Glomerular visceral epithelial cell (primary cell): Measurements from ENCODE around the gene DAD1.
A peak's percentile ranks its signal among the peaks of the same experiment; 100 is the strongest.
"Not testable (repeated sequence)": the region's sequence is repeated elsewhere in the genome, so short reads cannot be mapped to it uniquely, and the experiment has no call there.

Experiments used
- DNase-seq: peaks from one replicate; pipeline ENCODE4 v3.0.0-alpha.2; 2016; ENCODE audit errors: extremely low spot score

The DAD1 gene

DNA sequence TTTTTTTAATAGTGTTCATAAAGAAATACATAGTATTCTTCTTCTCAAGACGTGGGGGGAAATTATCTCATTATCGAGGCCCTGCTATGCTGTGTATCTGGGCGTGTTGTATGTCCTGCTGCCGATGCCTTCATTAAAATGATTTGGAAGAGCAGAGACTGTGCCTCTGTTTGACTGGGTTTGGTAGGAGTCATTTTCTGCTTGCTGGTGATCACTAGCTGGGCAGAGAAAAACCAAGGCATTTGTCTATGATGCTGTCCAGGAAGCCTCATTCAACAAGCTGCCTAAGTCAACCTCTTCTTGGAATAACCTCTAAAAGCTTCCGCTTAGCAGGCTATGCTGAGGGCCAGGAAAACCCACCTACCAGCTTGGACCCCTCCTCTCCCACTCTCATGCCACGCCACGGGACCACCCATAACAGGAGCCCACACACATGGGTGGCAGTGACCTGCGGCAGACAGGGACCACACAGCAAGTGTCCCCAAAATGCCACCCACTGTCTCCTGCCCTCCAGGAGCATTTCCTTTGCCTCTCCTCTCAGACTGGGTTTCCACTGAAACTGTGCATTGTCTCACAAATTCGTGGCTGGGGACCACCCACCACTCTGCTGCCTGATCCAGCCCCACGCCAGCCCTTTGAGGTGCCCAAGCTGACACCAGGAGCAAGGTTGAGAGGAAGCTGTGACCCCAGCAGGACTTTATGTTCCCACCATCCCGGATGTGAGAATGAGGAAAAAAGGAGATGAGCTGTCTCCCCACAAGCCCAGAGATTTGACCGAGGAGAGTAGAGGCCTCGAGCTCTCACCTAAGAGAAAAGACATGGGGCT, 36.8 kb downstream of the DAD1 start:
- no peak for DNase-seq

DNA sequence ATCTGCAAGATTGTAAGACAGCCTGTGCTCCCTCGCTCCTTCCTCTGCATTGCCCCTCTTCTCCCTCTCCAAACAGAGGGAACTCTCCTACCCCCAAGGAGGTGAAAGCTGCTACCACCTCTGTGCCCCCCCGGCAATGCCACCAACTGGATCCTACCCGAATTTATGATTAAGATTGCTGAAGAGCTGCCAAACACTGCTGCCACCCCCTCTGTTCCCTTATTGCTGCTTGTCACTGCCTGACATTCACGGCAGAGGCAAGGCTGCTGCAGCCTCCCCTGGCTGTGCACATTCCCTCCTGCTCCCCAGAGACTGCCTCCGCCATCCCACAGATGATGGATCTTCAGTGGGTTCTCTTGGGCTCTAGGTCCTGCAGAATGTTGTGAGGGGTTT, 37.4 kb downstream of the DAD1 start:
- DNase-seq: no peak

DNA sequence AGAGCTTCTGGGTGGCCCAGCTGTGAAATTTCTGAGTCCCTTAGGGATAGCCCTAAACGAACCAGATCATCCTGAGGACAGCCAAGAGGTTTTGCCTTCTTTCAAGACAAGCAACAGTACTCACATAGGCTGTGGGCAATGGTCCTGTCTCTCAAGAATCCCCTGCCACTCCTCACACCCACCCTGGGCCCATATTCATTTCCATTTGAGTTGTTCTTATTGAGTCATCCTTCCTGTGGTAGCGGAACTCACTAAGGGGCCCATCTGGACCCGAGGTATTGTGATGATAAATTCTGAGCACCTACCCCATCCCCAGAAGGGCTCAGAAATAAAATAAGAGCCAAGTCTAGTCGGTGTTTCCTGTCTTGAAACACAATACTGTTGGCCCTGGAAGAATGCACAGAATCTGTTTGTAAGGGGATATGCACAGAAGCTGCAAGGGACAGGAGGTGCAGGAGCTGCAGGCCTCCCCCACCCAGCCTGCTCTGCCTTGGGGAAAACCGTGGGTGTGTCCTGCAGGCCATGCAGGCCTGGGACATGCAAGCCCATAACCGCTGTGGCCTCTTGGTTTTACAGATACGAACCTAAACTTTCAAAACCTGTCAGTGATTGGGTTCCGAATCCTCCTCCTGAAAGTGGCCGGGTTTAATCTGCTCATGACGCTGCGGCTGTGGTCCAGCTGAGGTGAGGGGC, 38.9 kb downstream of the DAD1 start:
- peak; percentile 45 for DNase-seq

DNA sequence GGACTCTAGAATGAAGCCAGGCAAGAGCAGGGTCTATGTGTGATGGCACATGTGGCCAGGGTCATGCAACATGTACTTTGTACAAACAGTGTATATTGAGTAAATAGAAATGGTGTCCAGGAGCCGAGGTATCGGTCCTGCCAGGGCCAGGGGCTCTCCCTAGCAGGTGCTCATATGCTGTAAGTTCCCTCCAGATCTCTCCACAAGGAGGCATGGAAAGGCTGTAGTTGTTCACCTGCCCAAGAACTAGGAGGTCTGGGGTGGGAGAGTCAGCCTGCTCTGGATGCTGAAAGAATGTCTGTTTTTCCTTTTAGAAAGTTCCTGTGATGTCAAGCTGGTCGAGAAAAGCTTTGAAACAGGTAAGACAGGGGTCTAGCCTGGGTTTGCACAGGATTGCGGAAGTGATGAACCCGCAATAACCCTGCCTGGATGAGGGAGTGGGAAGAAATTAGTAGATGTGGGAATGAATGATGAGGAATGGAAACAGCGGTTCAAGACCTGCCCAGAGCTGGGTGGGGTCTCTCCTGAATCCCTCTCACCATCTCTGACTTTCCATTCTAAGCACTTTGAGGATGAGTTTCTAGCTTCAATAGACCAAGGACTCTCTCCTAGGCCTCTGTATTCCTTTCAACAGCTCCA, 39.6 kb downstream of the DAD1 start:
- DNase-seq: no peak

DNA sequence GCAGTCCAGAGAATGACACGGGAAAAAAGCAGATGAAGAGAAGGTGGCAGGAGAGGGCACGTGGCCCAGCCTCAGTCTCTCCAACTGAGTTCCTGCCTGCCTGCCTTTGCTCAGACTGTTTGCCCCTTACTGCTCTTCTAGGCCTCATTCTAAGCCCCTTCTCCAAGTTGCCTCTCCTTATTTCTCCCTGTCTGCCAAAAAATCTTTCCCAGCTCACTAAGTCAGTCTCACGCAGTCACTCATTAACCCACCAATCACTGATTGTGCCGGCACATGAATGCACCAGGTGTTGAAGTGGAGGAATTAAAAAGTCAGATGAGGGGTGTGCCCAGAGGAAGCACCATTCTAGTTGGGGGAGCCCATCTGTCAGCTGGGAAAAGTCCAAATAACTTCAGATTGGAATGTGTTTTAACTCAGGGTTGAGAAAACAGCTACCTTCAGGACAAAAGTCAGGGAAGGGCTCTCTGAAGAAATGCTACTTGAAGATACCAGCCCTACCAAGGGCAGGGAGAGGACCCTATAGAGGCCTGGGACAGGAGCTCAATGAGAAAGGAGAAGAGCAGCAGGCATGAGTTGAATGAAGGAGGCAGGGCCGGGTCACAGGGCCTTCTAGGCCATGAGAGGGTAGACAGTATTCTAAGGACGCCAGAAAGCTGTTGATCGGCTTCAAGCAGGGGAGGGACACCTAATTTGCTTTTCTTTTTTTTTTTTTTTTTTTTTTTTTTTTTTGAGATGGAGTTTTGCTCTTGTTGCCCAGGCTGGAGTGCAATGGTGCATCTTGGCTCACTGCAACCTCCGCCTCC, 40.9 kb downstream of the DAD1 start:
- peak; percentile 44 for DNase-seq

DNA sequence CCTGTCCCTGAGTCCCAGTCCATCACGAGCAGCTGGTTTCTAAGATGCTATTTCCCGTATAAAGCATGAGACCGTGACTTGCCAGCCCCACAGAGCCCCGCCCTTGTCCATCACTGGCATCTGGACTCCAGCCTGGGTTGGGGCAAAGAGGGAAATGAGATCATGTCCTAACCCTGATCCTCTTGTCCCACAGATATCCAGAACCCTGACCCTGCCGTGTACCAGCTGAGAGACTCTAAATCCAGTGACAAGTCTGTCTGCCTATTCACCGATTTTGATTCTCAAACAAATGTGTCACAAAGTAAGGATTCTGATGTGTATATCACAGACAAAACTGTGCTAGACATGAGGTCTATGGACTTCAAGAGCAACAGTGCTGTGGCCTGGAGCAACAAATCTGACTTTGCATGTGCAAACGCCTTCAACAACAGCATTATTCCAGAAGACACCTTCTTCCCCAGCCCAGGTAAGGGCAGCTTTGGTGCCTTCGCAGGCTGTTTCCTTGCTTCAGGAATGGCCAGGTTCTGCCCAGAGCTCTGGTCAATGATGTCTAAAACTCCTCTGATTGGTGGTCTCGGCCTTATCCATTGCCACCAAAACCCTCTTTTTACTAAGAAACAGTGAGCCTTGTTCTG, 41.6 kb downstream of the DAD1 start:
- DNase-seq: peak; percentile 62

DNA sequence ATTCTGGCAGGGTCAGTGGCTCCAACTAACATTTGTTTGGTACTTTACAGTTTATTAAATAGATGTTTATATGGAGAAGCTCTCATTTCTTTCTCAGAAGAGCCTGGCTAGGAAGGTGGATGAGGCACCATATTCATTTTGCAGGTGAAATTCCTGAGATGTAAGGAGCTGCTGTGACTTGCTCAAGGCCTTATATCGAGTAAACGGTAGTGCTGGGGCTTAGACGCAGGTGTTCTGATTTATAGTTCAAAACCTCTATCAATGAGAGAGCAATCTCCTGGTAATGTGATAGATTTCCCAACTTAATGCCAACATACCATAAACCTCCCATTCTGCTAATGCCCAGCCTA, 42.3 kb downstream of the DAD1 start:
- no peak for DNase-seq

DNA sequence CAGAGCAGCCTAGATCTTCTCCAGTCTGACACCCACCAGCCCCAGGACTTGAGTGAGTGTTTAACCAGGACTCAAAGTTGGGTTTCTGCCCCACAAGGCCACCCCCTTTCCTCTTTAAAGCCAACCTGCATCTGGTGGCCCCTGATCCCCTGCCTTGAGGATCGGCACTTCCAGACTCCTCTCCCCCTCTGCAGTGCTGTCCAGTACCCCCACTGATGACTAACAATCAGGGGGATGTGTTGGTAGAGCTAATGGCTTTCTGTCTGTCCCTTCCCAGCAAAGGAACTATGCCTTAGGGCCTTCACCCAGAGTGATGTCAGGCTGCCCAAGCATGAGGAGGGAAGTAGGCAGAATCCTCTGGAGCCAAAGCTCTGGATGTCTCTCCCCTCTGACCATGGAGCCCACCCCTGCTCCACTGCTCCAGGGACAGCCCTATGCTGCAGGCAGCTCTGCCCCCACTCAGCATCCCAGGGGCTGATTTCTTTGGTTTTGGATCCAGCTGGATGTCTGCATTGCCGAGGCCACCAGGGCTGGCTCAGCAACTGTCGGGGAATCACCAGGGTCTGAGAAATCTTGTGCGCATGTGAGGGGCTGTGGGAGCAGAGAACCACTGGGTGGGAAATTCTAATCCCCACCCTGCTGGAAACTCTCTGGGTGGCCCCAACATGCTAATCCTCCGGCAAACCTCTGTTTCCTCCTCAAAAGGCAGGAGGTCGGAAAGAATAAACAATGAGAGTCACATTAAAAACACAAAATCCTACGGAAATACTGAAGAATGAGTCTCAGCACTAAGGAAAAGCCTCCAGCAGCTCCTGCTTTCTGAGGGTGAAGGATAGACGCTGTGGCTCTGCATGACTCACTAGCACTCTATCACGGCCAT, 42.9 kb downstream of the DAD1 start:
- peak; percentile 59 for DNase-seq

DNA sequence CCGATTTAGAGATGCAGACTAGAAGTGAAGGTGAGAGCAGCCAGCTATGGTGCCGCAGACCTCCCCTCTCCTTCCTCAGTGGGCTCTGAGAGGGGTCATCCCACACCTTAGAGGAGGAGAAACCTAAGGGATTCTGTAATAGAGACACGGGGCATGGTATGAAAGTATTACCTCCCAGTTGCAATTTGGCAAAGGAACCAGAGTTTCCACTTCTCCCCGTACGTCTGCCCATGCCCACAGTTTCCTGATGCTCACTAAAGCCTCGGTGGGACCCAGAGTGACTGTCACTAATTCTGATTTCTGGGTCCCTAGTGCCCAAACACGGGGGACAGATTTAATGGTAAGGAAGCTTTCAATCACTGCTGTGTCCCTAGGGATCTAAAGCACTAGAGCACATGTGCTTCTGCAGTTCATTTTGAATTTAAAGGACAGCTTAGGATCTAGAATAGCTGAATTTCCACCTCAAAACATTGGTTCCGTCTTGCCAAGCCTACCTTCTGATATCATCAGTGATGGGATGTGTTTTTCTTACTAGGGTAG, 44.1 kb downstream of the DAD1 start:
- DNase-seq: no peak

DNA sequence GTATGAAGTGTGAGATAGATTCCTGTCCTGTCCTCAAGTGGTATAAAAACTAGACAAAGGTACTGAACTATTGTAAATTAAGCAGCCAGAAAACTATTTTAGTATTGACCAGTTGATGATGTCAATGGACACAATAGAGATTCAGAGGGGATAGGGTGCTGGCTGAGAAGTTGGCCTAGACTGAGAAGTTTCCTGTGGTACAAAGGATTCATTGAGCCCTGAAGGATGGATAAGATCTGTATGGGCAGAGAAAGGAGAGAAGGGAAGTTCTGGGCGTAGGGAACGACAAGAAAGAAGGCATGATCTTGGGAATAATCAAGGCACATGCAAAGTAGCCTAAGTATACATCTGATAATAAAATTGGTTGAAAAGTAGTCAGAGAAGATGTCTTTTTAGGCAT, 44.6 kb downstream of the DAD1 start:
- no peak for DNase-seq

DNA sequence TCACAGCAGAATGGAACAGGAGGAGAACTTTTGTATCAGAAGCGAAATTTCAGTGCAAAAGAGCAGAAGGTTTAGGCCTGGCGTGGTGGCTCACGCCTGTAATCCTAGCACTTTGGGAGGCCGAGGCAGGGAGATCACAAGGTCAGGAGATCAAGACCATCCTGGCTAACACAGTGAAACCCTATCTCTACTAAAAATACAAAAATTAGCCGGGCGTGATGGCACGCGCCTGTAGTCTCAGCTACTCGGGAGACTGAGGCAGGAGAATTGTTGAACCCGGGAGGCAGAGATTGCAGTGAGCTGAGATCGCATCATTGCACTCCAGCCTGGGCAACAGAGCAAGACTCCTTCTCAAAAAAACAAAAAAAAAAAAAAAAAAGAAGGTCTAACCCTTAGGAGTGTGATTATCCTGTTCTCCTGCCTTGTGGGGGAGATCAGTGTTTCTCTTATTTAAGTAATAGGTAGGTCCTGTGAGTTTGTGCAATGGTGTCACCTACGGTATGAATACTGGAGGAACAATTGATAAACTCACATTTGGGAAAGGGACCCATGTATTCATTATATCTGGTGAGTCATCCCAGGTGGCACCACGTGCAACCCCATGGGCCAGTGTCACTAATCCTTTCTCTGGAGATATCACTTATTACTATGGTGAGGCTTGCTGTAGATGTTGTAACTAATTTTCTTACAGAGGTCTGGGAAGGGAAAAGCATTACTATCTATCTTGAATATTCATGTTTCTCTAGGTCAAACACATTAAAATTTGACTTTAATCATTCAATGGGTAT, 45.3 kb downstream of the DAD1 start:
- DNase-seq: not testable (repeated sequence)

DNA sequence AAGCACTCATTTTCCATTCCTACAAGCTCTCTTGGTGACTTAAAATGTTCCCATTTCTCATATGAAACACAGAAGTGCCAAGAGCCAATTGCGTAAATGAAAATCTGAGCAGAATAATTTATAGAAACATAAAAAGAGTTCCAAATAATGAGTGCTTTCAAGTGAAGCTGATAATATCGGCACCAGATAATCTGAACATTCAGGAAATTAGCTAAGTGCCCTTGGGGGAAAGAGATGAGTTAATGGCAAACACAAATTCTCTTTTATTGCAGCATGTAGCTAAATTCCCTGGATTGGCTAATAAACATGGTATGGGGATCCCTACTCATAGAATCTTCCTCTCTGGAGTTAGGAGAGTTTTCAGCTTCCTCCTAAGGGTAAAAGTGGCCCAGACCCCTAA, 46.7 kb downstream of the DAD1 start:
- no peak for DNase-seq

DNA sequence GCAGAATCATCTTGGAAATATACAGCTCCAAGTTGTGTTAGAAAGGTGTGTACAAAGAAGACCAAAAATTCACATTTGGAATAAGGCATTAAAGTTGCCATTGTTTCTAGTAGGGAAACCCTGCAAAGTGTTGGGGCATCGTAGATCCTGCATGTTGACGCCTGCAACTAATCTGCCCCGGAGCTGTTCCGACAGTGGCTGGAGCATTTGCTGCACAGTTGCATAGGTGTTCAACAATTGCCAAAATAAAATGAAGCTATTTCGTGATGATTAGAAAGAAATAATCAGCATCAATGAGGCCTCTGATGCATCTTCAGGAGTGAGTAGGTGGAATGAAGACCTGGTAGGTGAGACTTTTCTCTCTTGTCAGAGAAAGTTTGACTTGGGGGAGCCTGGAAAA, 47.3 kb downstream of the DAD1 start:
- DNase-seq: no peak

DNA sequence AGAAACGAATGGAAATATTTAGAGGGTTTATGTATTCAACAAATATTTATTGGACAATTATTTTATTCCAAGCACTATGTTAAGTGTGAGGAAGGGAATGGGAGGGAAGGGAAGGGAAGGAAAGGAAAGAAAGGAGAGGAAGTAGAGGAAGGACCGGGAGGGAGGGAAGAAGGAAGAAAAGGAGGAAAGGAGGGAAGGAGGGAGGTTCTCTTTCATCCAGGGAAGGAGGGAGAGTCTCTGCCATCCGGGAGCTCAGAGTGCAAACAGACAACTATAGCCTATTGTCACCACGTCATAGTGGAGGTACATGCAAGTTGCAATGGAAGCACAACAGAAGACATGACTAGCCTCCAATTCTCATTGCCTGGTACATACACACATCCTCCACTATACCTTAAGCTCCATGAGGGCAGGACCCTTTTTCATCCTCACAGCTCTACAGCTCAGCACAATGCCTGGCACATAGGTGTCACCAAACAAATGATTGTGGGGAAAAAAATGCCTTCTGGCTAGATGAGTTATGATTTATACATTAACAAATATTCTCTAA, 48.1 kb downstream of the DAD1 start:
- no peak for DNase-seq

DNA sequence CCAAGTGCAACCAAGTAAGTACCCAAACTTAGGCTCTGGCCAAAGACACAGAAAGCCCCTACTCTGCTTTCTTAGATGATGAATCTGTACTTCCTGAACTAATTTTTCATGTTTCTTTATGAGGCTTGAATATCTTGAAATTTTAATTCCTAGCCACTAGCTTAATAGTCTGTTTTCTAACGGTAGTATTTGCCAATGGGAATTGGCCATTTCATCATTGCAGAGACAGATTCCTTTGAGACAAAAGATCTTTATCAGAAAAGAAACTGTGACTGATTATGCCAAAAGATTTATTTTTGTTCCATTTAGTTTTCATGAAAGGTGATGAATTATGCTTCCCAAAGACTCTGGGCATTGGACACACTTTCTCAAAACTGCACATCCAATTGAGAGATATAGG, 48.7 kb downstream of the DAD1 start:
- no peak for DNase-seq

DNA sequence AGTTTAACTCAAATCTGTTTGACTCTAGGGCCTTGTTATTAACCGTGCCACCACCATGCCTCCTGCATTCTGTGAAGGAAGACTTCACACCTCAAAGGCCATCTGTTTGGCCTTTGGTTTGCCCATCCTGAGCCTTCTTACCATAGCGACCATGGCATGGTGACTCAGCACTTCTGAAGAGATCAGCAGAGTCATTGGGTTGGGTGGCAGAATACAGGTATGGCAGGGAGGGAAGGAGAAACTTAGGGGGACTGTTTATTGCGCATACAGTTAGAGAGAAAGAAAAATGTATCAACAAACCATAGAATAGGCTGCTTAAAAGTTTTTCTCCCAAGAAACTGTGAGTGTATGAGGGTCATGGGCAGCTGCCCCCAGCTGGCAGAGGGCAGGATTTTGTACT, 49.2 kb downstream of the DAD1 start:
- DNase-seq: no peak

DNA sequence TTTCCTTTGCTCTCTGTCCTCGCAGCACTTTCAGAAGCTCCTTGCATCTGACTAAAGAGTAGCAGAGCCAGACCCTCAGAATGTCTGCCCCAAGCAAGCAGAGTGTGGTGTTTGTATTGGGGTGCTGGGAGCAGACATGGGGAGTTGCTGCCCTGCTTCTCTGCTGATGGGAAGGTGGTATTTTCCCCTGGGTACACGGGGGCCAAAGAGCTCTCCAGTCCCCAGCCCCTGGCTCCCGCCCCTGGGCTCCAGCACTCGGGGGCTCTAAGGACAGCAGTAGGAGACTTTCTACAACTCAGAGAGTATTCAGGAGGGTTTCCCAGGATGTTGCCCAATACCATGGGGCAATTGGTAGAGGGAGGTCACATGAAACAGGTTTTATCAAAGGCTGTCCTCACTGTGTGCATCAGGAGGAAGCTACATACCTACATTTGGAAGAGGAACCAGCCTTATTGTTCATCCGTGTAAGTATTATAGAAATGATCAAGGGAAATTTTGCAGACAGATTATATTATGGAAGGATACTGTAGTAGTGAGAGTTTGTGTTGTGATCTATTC, 50.3 kb downstream of the DAD1 start:
- no peak for DNase-seq

DNA sequence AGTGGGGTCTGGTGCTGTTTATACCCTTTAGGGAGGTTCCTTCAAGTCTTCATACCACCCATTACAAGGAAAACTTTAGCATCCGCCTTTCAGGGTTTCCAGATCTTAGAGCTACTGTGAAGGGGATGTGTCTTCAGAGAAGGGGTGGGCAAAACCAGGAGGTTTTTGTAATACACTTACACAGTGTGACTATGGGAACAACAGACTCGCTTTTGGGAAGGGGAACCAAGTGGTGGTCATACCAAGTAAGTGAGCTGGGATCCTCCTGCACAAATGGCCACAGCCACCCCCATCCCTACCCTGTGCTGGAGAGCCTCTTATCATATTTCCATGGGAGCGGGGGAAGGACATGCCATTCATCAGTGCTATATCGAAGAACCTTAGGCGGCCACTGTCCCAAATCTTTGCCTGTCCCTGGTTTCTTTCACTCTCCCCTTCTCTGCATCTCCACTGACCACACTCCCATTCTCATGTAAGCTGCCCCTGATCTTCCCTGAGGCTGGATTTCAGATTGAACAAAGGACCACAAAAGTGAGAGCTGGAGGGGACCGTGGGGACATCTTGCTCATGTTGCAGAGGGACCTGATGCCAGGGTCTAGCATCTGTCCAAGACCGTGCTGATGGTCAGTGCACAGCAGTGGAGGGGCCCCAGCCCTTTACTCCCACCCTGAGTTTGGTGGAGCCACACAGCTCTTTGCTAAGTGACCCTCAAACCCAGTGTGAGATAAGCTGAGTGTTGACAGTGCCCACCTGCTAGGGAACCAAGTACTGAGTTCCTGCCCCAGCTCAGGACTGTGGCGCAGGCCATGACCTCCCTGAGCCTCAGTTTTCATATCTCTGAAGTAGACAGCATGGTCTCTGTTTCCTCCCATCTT, 51.4 kb downstream of the DAD1 start:
- DNase-seq: no peak
